ENCODE data around the gene OSBPL6.

DNA sequence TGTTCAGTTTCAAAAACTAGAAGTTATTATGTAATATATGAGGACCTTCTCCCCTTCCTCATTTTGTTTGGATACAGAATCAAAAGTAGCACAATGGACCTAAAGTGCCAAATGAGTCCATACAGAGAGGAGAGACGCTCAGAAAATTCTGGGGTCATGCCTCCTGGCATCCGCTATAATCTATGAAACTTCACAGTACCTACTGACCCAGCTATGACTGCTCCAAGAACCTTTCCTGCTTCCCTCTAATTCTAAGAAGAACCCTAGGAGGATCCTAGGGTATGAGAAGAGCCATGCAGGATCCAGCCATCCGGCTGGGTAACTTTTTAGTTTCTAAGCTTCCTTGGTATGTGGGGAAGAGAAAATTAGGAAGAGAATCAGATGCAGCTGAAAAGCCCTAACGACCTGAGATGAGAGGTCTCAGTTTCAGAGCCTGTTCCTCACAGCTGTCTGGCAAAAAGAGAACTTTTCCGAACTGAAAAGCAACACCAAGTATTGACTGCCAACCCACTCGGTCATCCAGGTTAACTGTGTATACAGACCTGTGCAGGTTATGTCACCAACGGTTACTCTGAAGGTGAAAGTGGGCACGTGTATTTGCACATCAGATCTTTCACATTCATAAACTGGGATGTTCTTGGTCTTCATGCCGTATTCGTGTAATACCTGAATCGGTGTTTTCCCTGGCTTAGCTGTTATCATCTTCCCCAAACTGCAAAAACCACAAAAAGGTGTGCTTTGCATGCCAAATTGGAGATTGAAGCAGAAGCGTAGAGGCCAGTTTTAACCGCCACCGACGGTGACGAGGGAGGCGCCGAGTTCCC is 255.6 kb downstream of the OSBPL6 start:
- TF ChIP-seq, protein P1, sequence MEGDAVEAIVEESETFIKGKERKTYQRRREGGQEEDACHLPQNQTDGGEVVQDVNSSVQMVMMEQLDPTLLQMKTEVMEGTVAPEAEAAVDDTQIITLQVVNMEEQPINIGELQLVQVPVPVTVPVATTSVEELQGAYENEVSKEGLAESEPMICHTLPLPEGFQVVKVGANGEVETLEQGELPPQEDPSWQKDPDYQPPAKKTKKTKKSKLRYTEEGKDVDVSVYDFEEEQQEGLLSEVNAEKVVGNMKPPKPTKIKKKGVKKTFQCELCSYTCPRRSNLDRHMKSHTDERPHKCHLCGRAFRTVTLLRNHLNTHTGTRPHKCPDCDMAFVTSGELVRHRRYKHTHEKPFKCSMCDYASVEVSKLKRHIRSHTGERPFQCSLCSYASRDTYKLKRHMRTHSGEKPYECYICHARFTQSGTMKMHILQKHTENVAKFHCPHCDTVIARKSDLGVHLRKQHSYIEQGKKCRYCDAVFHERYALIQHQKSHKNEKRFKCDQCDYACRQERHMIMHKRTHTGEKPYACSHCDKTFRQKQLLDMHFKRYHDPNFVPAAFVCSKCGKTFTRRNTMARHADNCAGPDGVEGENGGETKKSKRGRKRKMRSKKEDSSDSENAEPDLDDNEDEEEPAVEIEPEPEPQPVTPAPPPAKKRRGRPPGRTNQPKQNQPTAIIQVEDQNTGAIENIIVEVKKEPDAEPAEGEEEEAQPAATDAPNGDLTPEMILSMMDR (conservative IDR thresholded peaks at IDR 0.05 in 1 of 2, IDR thresholded peaks at IDR 0.05 in 1 of 2; ENCODE audit: extremely low read depth in 1 of 2, insufficient read depth in 1 of 2, low read depth in 1 of 2, low read length in 2 of 2): no peak
- TF ChIP-seq EZH2 (IDR thresholded peaks at IDR 0.05; ENCODE audit: borderline replicate concordance, low read length): no peak
